HG02884 (cell line): Measurements from ENCODE around the gene DIP2A.

Experiments used
- ATAC-seq: cut with Tn5 transposase; IDR thresholded peaks from one replicate; pipeline ENCODE4 v1.9.1; 2021; ENCODE audit warnings: mild to moderate bottlenecking, moderate library complexity; ENCODE audit not compliant: unreplicated experiment

Gene DIP2A

GRCh38 chr21:46480466-46480865 is 21.8 kb downstream of the DIP2A start:
- no peak for ATAC-seq

GRCh38 chr21:46482225-46482845 is 23.6 kb downstream of the DIP2A start:
- no peak for ATAC-seq

GRCh38 chr21:46482846-46483231 is 24.1 kb downstream of the DIP2A start:
- ATAC-seq, result no peak

GRCh38 chr21:46483300-46484295 is 24.9 kb downstream of the DIP2A start:
- no peak for ATAC-seq

- ATAC-seq, result no peak
Measured at GRCh38 chr21:46486481-46487126, 27.9 kb downstream of the DIP2A start.

- no peak for ATAC-seq
Measured at GRCh38 chr21:46489162-46489663, 30.5 kb downstream of the DIP2A start.

- no peak for ATAC-seq
Measured at GRCh38 chr21:46489800-46490199, 31.1 kb downstream of the DIP2A start.

- ATAC-seq, result no peak
Measured at GRCh38 chr21:46491553-46491952, 32.9 kb downstream of the DIP2A start.

- no peak for ATAC-seq
Measured at GRCh38 chr21:46492851-46493250, 34.2 kb downstream of the DIP2A start.

GRCh38 chr21:46493828-46494227 is 35.1 kb downstream of the DIP2A start:
- no peak for ATAC-seq

- no peak for ATAC-seq
Measured at GRCh38 chr21:46498335-46499050, 39.8 kb downstream of the DIP2A start.

- ATAC-seq, result no peak
Measured at GRCh38 chr21:46500224-46500861, 41.7 kb downstream of the DIP2A start.

GRCh38 chr21:46503922-46504550 is 45.3 kb downstream of the DIP2A start:
- no peak for ATAC-seq

- no peak for ATAC-seq
Measured at GRCh38 chr21:46504666-46505065, 46.0 kb downstream of the DIP2A start.

- ATAC-seq, result no peak
Measured at GRCh38 chr21:46507562-46507961, 48.9 kb downstream of the DIP2A start.

GRCh38 chr21:46509741-46510502 is 51.2 kb downstream of the DIP2A start:
- ATAC-seq, result no peak

- no peak for ATAC-seq
Measured at GRCh38 chr21:46515109-46515508, 56.4 kb downstream of the DIP2A start.

- no peak for ATAC-seq
Measured at GRCh38 chr21:46516068-46516467, 57.4 kb downstream of the DIP2A start.

- no peak for ATAC-seq
Measured at GRCh38 chr21:46517361-46517760, 58.7 kb downstream of the DIP2A start.
